ENCODE results near the gene AARS2. TPM values are rescaled to one million over a fixed set of nuclear protein-coding genes. Genes with fewer than 3 reads are reported as not detected.
A peak's percentile ranks its signal among the peaks of the same experiment; 100 is the strongest.

The AARS2 gene
- total and polyA plus RNA-seq, 2 donors, result 7.5 to 13.6 TPM

GRCh38 chr6:44286747-44287146 is 26.4 kb downstream of the AARS2 start:
- DNase-seq (ENCODE audit: extremely low spot score), result no peak
- 51% methylated on average over 2 of the region's 2 CpGs for WGBS
- H3K4me3 ChIP-seq (ENCODE audit: low read depth, low read length), result no peak overlapping the region
- no peaks in the 10 kb centered on the region for H3K36me3 ChIP-seq (ENCODE audit: insufficient read depth)
- H3K4me1 ChIP-seq (ENCODE audit: insufficient read depth), result no peaks in the 10 kb centered on the region
- H3K27ac ChIP-seq (ENCODE audit: low read depth), result no peak overlapping the region

DNA sequence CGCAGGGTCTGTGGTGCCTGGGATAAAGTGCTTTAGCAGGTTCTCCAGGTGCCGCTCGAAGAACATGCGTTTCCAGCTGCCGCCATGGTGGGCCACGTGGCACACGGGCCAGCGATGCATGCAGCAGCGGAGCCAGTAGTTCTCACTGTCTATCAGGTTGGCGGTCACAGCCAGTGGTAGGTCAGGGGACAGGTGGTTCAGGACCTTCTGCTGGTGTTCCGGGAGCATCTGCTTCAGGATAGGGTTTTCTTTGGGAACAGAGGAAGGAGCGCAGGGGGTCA is 26.9 kb downstream of the AARS2 start:
- Histone ChIP-seq H3K27ac (ENCODE audit: low read depth) (no peak overlapping the region), H3K36me3 (ENCODE audit: insufficient read depth) (no peaks in the 10 kb centered on the region), H3K4me3 (ENCODE audit: low read depth, low read length) (no peak overlapping the region), H3K4me1 (ENCODE audit: insufficient read depth) (no peaks in the 10 kb centered on the region)
- WGBS, result 88% methylated on average over 12 of the region's 12 CpGs
- DNase-seq (ENCODE audit: extremely low spot score), result no peak

- Histone ChIP-seq H3K4me3 (ENCODE audit: low read depth, low read length) (no peak overlapping the region), H3K36me3 (ENCODE audit: insufficient read depth) (no peaks in the 10 kb centered on the region), H3K27ac (ENCODE audit: low read depth) (no peak overlapping the region), H3K4me1 (ENCODE audit: insufficient read depth) (no peaks in the 10 kb centered on the region)
- DNase-seq (ENCODE audit: extremely low spot score), result no peak
- WGBS, result 73% methylated on average over 25 of the region's 25 CpGs
Observed at GRCh38 chr6:44285552-44286284, 27.4 kb downstream of the AARS2 start.

DNA sequence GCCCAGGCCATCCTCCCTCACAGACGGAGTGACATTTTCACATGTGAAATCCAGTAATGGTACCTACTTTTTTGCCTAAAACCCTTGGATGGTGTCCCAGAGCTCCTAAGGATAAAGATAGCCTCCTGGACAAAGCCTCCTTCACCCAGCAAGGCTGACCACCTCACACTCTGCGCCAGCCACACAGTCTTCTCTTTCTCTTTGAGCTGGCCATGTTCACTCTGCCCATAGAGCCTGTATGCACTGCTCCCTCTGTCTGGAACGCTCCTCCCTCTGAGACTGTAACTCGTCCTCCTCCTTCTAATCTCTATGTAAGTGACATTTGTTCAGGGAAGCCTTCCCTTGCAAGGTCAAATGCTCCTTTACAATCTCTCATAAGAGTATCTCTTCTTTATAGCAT is 28.3 kb downstream of the AARS2 start:
- Histone ChIP-seq H3K36me3 (ENCODE audit: insufficient read depth) (no peaks in the 10 kb centered on the region), H3K27ac (ENCODE audit: low read depth) (no peak overlapping the region), H3K4me1 (ENCODE audit: insufficient read depth) (no peaks in the 10 kb centered on the region), H3K4me3 (ENCODE audit: low read depth, low read length) (no peak overlapping the region)
- DNase-seq (ENCODE audit: extremely low spot score), result no peak
- 65% methylated on average over 4 of the region's 4 CpGs for WGBS

- no peaks in the 10 kb centered on the region for H3K36me3 ChIP-seq (ENCODE audit: insufficient read depth)
- H3K27ac ChIP-seq (ENCODE audit: low read depth), result no peak overlapping the region
- 60% methylated on average over 2 of the region's 2 CpGs for WGBS
- no peaks in the 10 kb centered on the region for H3K4me1 ChIP-seq (ENCODE audit: insufficient read depth)
- H3K4me3 ChIP-seq (ENCODE audit: low read depth, low read length), result no peak overlapping the region
- no peak for DNase-seq (ENCODE audit: extremely low spot score)
Observed at GRCh38 chr6:44284121-44284520, 29.0 kb downstream of the AARS2 start.

- no peaks in the 10 kb centered on the region for H3K4me1 ChIP-seq (ENCODE audit: insufficient read depth)
- WGBS, result 66% methylated on average over 9 of the region's 9 CpGs
- DNase-seq (ENCODE audit: extremely low spot score), result no peak
- no peak overlapping the region for H3K4me3 ChIP-seq (ENCODE audit: low read depth, low read length)
- no peaks in the 10 kb centered on the region for H3K36me3 ChIP-seq (ENCODE audit: insufficient read depth)
- no peak overlapping the region for H3K27ac ChIP-seq (ENCODE audit: low read depth)
Observed at GRCh38 chr6:44278774-44279697, 34.1 kb downstream of the AARS2 start.

GRCh38 chr6:44278315-44278714 is 34.8 kb downstream of the AARS2 start:
- no peak overlapping the region for H3K27ac ChIP-seq (ENCODE audit: low read depth)
- WGBS, result 62% methylated on average over 3 of the region's 3 CpGs
- DNase-seq (ENCODE audit: extremely low spot score), result no peak
- no peaks in the 10 kb centered on the region for H3K4me1 ChIP-seq (ENCODE audit: insufficient read depth)
- H3K36me3 ChIP-seq (ENCODE audit: insufficient read depth), result no peaks in the 10 kb centered on the region
- no peak overlapping the region for H3K4me3 ChIP-seq (ENCODE audit: low read depth, low read length)

- H3K4me1 ChIP-seq (ENCODE audit: insufficient read depth), result no peaks in the 10 kb centered on the region
- WGBS, result 81% methylated on average over 7 of the region's 7 CpGs
- no peak overlapping the region for H3K4me3 ChIP-seq (ENCODE audit: low read depth, low read length)
- no peak overlapping the region for H3K27ac ChIP-seq (ENCODE audit: low read depth)
- no peaks in the 10 kb centered on the region for H3K36me3 ChIP-seq (ENCODE audit: insufficient read depth)
- DNase-seq (ENCODE audit: extremely low spot score), result no peak
Observed at GRCh38 chr6:44277763-44278162, 35.4 kb downstream of the AARS2 start.

- Histone ChIP-seq H3K27ac (ENCODE audit: low read depth) (no peak overlapping the region), H3K4me3 (ENCODE audit: low read depth, low read length) (no peak overlapping the region), H3K36me3 (ENCODE audit: insufficient read depth) (no peaks in the 10 kb centered on the region), H3K4me1 (ENCODE audit: insufficient read depth) (no peaks in the 10 kb centered on the region)
- no peak for DNase-seq (ENCODE audit: extremely low spot score)
- WGBS, result 80% methylated on average over 23 of the region's 23 CpGs
Observed at GRCh38 chr6:44276667-44277640, 36.2 kb downstream of the AARS2 start.

- no peak for DNase-seq (ENCODE audit: extremely low spot score)
- H3K27ac ChIP-seq (ENCODE audit: low read depth), result no peak overlapping the region
- 14% methylated on average over 109 of the region's 109 CpGs for WGBS
- no peaks in the 10 kb centered on the region for H3K36me3 ChIP-seq (ENCODE audit: insufficient read depth)
- no peaks in the 10 kb centered on the region for H3K4me1 ChIP-seq (ENCODE audit: insufficient read depth)
- peak overlapping the region; percentile 20 for H3K4me3 ChIP-seq (ENCODE audit: low read depth, low read length)
Observed at GRCh38 chr6:44275749-44276648, 37.1 kb downstream of the AARS2 start.

DNA sequence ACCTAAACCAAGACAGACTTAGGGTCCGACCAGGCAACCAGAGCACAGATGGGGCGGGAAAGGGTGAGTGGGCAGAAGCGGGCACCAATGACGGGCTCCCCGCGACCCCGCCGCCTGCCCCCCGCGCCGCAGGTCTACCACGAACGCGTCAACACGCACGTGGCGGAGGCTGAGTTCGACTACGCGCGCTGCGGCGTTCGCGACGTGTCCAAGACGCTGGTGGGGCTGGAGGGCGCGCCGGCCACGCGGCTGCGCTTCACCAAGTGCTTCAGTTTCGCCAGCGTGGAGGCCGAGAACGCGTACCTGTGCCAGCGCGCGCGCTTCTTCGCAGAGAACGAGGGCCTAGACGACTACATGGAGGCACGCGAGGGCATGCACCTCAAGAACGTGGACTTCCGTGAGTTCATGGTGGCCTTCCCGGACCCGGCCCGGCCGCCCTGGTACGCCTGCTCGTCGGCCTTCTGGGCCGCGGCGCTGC is 37.8 kb downstream of the AARS2 start:
- Histone ChIP-seq H3K27ac (ENCODE audit: low read depth) (no peak overlapping the region), H3K4me1 (ENCODE audit: insufficient read depth) (no peaks in the 10 kb centered on the region), H3K36me3 (ENCODE audit: insufficient read depth) (no peaks in the 10 kb centered on the region), H3K4me3 (ENCODE audit: low read depth, low read length) (no peak overlapping the region)
- no peak for DNase-seq (ENCODE audit: extremely low spot score)
- WGBS, result 87% methylated on average over 59 of the region's 59 CpGs

DNA sequence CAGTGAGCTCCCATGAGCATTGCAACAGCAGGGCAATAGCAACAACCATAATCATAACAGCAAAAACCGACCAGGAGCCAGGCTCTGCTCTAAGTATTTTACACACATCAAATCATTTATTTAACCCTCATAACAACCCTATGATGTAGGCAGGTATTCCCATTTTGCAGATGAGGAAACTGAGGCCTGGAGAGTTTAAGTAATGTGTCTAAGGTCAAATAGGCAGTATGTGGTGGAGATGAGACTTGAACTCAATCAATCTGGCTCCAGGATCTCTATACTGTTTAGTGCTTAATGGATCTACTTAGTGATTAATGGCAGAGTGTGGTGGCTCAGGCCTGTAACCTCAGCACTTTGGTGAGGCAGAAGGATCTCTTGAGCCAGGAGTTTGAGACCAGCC is 39.5 kb downstream of the AARS2 start:
- DNase-seq (ENCODE audit: extremely low spot score), result no peak
- H3K36me3 ChIP-seq (ENCODE audit: insufficient read depth), result no peaks in the 10 kb centered on the region
- H3K27ac ChIP-seq (ENCODE audit: low read depth), result no peak overlapping the region
- H3K4me1 ChIP-seq (ENCODE audit: insufficient read depth), result no peaks in the 10 kb centered on the region
- 57% methylated on average over 1 of the region's 1 CpG for WGBS
- no peak overlapping the region for H3K4me3 ChIP-seq (ENCODE audit: low read depth, low read length)

Data from urinary bladder (tissue), 4 donors.